Right lobe of liver (tissue), 6 donors: ENCODE data around the gene OGN. TPM values are rescaled to one million over a fixed set of nuclear protein-coding genes. Genes with fewer than 3 reads are reported as not detected.

ENCODE experiments used
- ATAC-seq, 4 donors: fragments of 200-7000 bp; cut with Tn5 transposase; one replicate each; pipeline ENCODE4 v1.9.1; 2020; ENCODE audit warnings: mild to moderate bottlenecking in 4 of 4, moderate library complexity in 4 of 4
- DNase-seq, 3 donors: peaks; one replicate each; pipeline ENCODE4 v3.0.0-alpha.2; 2020
- H3K27ac ChIP-seq, 3 donors: fragments of 200-600 bp; one replicate each; pipeline ENCODE4 v1.8.0; 2022
- H3K27me3 ChIP-seq, 2 donors: fragments of 200-600 bp; one replicate each; pipeline ENCODE4 v1.8.0; 2022
- H3K36me3 ChIP-seq, 4 donors: fragments of 200-600 bp; sonication (generic) in 1 of 4; one replicate each; pipeline versions ENCODE4 v1.5.1 to v1.8.0; 2017 to 2022; ENCODE audit warnings: control low read depth in 1 of 4
- H3K4me1 ChIP-seq, 4 donors: fragments of 200-600 bp; sonication (generic) in 1 of 4; one replicate each; pipeline versions ENCODE4 v1.5.1 to v1.8.0; 2017 to 2022; ENCODE audit warnings: control low read depth in 1 of 4
- H3K4me3 ChIP-seq, 3 donors: fragments of 200-600 bp; one replicate each; pipeline ENCODE4 v1.8.0; 2022
- H3K9me3 ChIP-seq, 4 donors: fragments of 200-600 bp; sonication (generic) in 1 of 4; one replicate each; pipeline versions ENCODE4 v1.5.1 to v1.8.0; 2017 to 2022; ENCODE audit warnings: control low read depth in 1 of 4
- CTCF ChIP-seq, 4 donors: fragments of 200-600 bp in 3 of 4; fragments of 450-650 bp in 1 of 4; IDR thresholded peaks; one replicate each; pipeline versions ENCODE4 v1.5.1 to v1.8.0; 2016 to 2022; ENCODE audit warnings: antibody characterized with exemption in 4 of 4, mild to moderate bottlenecking in 2 of 4
- POLR2A ChIP-seq: fragments of 450-650 bp; IDR thresholded peaks from one replicate; pipeline ENCODE4 v1.6.1; 2017; ENCODE audit warnings: antibody characterized with exemption, mild to moderate bottlenecking
- WGBS: methylation state at CpG from one replicate; pipeline ENCODE4 v1.1.6; 2018; ENCODE audit warnings: low coverage, low lambda C conversion rate; ENCODE audit not compliant: insufficient coverage; ENCODE audit errors: missing lambda C conversion rate; 5-methylcytosine and 5-hydroxymethylcytosine counted together
- intact Hi-C, 2 donors: fragments of 100-400 bp; cut with DNase I; formaldehyde crosslinking; loops; one replicate each; pipeline versions ENCODE4 v1.11.2 to v1.14.1; 2022
- total RNA-seq, 6 experiments: library from RNA; depleted of rRNA in 2 of 6; stranded (reverse); fragments of >200 nt in 2 of 6; fragmentation: NEBNext Ultra II Directional in 3 of 6; extraction: Animal tissue kit (Norgen Biotek cat#: 25700) in 3 of 6; gene quantifications; one replicate each; pipeline versions ENCODE4 v1.1.0 to v1.2.4, GENCODE V29; 2016 to 2023
- donor health status: DM: no; HTN: yes; CAD: no.
- donor health status: DM: no; HTN: no; CAD: no.
- donor health status: DM: no; HTN: no; CAD: no.
- donor health status: DM: no; HTN: yes; CAD: no.
- donor health status: DM: no; HTN: yes; CAD: no.

Gene OGN
- total RNA-seq, 6 experiments from 2014 or later, result 0.31 to 1.6 (median 0.43) TPM; not detected in 1

DNA sequence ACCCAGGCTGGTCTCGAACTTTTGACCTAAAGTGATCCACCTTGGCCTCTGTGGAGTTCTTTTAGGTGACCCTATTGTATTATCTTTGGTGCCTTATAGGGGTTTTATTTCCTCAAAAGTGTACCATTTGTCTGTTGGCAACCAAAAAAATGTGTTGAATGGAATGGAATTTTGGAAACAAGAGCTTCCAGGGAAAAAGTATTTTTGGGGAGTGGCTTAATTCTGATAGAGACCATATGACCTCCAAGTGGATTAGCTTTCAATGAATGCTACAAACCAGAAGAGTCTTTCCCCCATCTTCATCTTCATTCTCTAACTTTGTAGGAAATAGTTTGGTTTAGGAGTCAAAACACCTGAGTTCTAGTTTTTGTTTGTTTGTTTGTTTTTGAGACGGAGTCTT, 3.4 kb upstream of the OGN start:
- WGBS, result 85% methylated on average over 2 of the region's 2 CpGs
- Histone ChIP-seq H3K36me3 (no peaks in the 10 kb centered on the region), H3K4me3 (no peak overlapping the region), H3K9me3 (no peaks in the 10 kb centered on the region), H3K27me3 (no peaks in the 10 kb centered on the region), H3K27ac (no peak overlapping the region), H3K4me1 (no peaks in the 10 kb centered on the region)
- TF ChIP-seq POLR2A (no peak), CTCF (IDR thresholded peaks at IDR 0.05) (no peak)
- DNase-seq (no peak), ATAC-seq (no peak)
- intact Hi-C loops, result no loop called here

DNA sequence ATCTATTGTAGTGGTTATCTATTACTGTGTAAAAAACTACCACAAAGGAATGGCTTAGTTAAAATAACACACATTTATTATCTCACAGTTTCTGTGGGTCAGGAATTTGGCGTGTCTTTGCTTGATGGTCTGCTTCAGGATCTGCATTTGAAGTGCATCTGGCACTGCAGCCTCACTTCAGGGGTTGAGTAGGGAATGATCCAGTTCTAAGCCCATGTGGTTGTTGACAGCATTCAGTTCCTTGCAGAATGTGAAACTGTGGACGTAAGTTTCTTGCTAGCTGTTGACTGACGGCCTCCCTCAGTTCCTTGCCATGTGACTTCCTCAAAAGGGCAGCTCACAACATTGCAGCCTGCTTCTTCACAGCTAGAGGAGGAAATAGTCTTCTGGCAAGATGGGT, 2.1 kb upstream of the OGN start:
- peak; percentile 69 to 92 (median 86) for ATAC-seq
- 35% methylated on average over 2 of the region's 3 CpGs for WGBS
- intact Hi-C loops, result no loop called here
- DNase-seq, result peak in 1 of 3 donors; percentile 48
- Histone ChIP-seq H3K9me3 (no peaks in the 10 kb centered on the region), H3K27me3 (no peaks in the 10 kb centered on the region), H3K36me3 (no peaks in the 10 kb centered on the region), H3K4me1 (no peaks in the 10 kb centered on the region), H3K4me3 (no peak overlapping the region), H3K27ac (no peak overlapping the region)
- no peak for TF ChIP-seq POLR2A
- TF ChIP-seq CTCF (IDR thresholded peaks at IDR 0.05), result no peak

- TF ChIP-seq POLR2A, result no peak
- TF ChIP-seq CTCF (IDR thresholded peaks at IDR 0.05), result no peak
- H3K4me1 ChIP-seq, result no peaks in the 10 kb centered on the region
- H3K27me3 ChIP-seq, result no peaks in the 10 kb centered on the region
- H3K27ac ChIP-seq, result no peak overlapping the region
- H3K9me3 ChIP-seq, result no peaks in the 10 kb centered on the region
- intact Hi-C loops, result no loop called here
- 82% methylated on average over 4 of the region's 4 CpGs for WGBS
- DNase-seq (no peak), ATAC-seq (no peak)
- no peak overlapping the region for H3K4me3 ChIP-seq
- no peaks in the 10 kb centered on the region for H3K36me3 ChIP-seq
Measured at GRCh38 chr9:92405818-92406217, 1.4 kb upstream of the OGN start.

- intact Hi-C loops, result no loop called here
- 82% methylated on average over 5 of the region's 5 CpGs for WGBS
- H3K27ac ChIP-seq, result no peak overlapping the region
- ATAC-seq, result no peak
- no peaks in the 10 kb centered on the region for H3K9me3 ChIP-seq
- DNase-seq, result no peak
- no peaks in the 10 kb centered on the region for H3K27me3 ChIP-seq
- no peak for TF ChIP-seq POLR2A
- TF ChIP-seq CTCF (IDR thresholded peaks at IDR 0.05), result no peak
- no peaks in the 10 kb centered on the region for H3K36me3 ChIP-seq
- no peaks in the 10 kb centered on the region for H3K4me1 ChIP-seq
- H3K4me3 ChIP-seq, result no peak overlapping the region
Measured at GRCh38 chr9:92402826-92403745, 1.3 kb downstream of the OGN start.
